Embryonic facial prominence (tissue), 1 donor: ENCODE data around the gene TRIO.
"Not testable (repeated sequence)": the region's sequence is repeated elsewhere in the genome, so short reads cannot be mapped to it uniquely, and the experiment has no call there.

ENCODE experiments used
- DNase-seq: peaks from one replicate; pipeline ENCODE4 v3.0.0-alpha.2; 2016; ENCODE audit errors: extremely low spot score

The TRIO gene

GRCh38 chr5:14552017-14552416, 408.9 kb downstream of the TRIO start:
- DNase-seq = no peak

- DNase-seq = not testable (repeated sequence)
Observed at GRCh38 chr5:14554288-14554687, 411.1 kb downstream of the TRIO start.

GRCh38 chr5:14556015-14556414, 412.9 kb downstream of the TRIO start:
- DNase-seq = no peak

GRCh38 chr5:14557203-14557770, 414.1 kb downstream of the TRIO start:
- DNase-seq = no peak

GRCh38 chr5:14557791-14558415, 414.8 kb downstream of the TRIO start:
- no peak for DNase-seq
